HEK293 (cell line): ENCODE measurements around the gene PVALEF.
A peak's percentile ranks its signal among the peaks of the same experiment; 100 is the strongest.

Source experiments
- CTCF ChIA-PET: fragments of 350-600 bp; formaldehyde crosslinking; extraction: SDS; loops from one replicate; lab custom pipeline; 2021; ENCODE audit warnings: antibody characterized with exemption; lab: Yijun Ruan, JAX
- POLR2A ChIA-PET: fragments of 300-600 bp; formaldehyde crosslinking; extraction: SDS; loops from one replicate; lab custom pipeline; 2020; ENCODE audit warnings: antibody characterized with exemption, inconsistent platforms; lab: Yijun Ruan, JAX
- H3K27ac ChIP-seq: fragments of 200-500 bp; sonication (Bioruptor generic); 2 replicates; pipeline ENCODE4 v1.5.1; 2014; ENCODE audit warnings: low read depth, low read length, control low read depth, inconsistent platforms; ENCODE audit errors: extremely low read depth
- H3K36me3 ChIP-seq, 2 experiments: fragments of 200-500 bp in 1 of 2; sonication (Bioruptor generic) in 1 of 2; 1 replicate in 1 of 2; 2 replicates in 1 of 2; pipeline ENCODE4 v1.5.1; 2014 to 2017; ENCODE audit warnings: inconsistent platforms in 2 of 2, low read length in 2 of 2; ENCODE audit not compliant: control insufficient read depth in 2 of 2, insufficient read depth in 1 of 2
- H3K4me1 ChIP-seq: fragments of 200-500 bp; sonication (Bioruptor generic); 2 replicates; pipeline ENCODE4 v1.5.1; 2014; ENCODE audit warnings: mild to moderate bottlenecking, low read length, inconsistent platforms; ENCODE audit not compliant: control insufficient read depth, insufficient read depth
- H3K4me3 ChIP-seq: 2 replicates; pipeline ENCODE4 v1.5.1; 2011; ENCODE audit warnings: low read depth, mild to moderate bottlenecking, control low read depth, low read length, moderate library complexity
- H3K9me3 ChIP-seq: fragments of 200-500 bp; sonication (Bioruptor generic); 2 replicates; pipeline ENCODE4 v1.5.1; 2014; ENCODE audit warnings: low read depth, low read length, inconsistent platforms; ENCODE audit not compliant: control insufficient read depth, insufficient read depth
- EGR2 ChIP-seq: fragments of 450-650 bp; formaldehyde crosslinking; IDR thresholded peaks from 2 replicates; pipeline ENCODE4 v1.5.1; 2016; ENCODE audit warnings: low read depth, missing biosample characterization, missing genetic modification characterization
- KLF1 ChIP-seq: fragments of 450-650 bp; formaldehyde crosslinking; IDR thresholded peaks from 2 replicates; pipeline ENCODE4 v1.5.1; 2016; ENCODE audit warnings: missing biosample characterization, missing genetic modification characterization
- KLF8 ChIP-seq: fragments of 450-650 bp; formaldehyde crosslinking; IDR thresholded peaks from 2 replicates; pipeline ENCODE4 v1.5.1; 2016; ENCODE audit warnings: missing biosample characterization, missing genetic modification characterization
- PRDM10 ChIP-seq: fragments of 450-650 bp; formaldehyde crosslinking; IDR thresholded peaks from 2 replicates; pipeline ENCODE4 v1.5.1; 2016; ENCODE audit warnings: missing biosample characterization, missing genetic modification characterization
- TCF7L2 ChIP-seq: IDR thresholded peaks from 2 replicates; pipeline ENCODE4 v1.6.1; 2011; ENCODE audit warnings: low read depth, mild to moderate bottlenecking, inconsistent platforms, low read length, moderate library complexity, borderline replicate concordance
- ZFHX2 ChIP-seq: fragments of 450-650 bp; formaldehyde crosslinking; conservative IDR thresholded peaks from 2 replicates; pipeline ENCODE4 v1.5.1; 2016; ENCODE audit warnings: missing biosample characterization, missing genetic modification characterization
- ZIC2 ChIP-seq: fragments of 450-650 bp; formaldehyde crosslinking; IDR thresholded peaks from 2 replicates; pipeline ENCODE4 v1.5.1; 2016; ENCODE audit warnings: missing biosample characterization, missing genetic modification characterization
- ZNF10 ChIP-seq: fragments of 450-650 bp; formaldehyde crosslinking; IDR thresholded peaks from 2 replicates; pipeline ENCODE4 v1.5.1; 2017; ENCODE audit warnings: missing biosample characterization, missing genetic modification characterization
- ZNF140 ChIP-seq: fragments of 450-650 bp; formaldehyde crosslinking; IDR thresholded peaks from 2 replicates; pipeline ENCODE4 v1.5.1; 2016; ENCODE audit warnings: missing biosample characterization, missing genetic modification characterization
- ZNF18 ChIP-seq: fragments of 450-650 bp; formaldehyde crosslinking; IDR thresholded peaks from 2 replicates; pipeline ENCODE4 v1.5.1; 2016; ENCODE audit warnings: missing biosample characterization, missing genetic modification characterization
- ZNF202 ChIP-seq: fragments of 450-650 bp; formaldehyde crosslinking; IDR thresholded peaks from 2 replicates; pipeline ENCODE4 v1.5.1; 2016; ENCODE audit warnings: missing biosample characterization, missing genetic modification characterization, borderline replicate concordance
- ZNF214 ChIP-seq: fragments of 450-650 bp; formaldehyde crosslinking; IDR thresholded peaks from 2 replicates; pipeline ENCODE4 v1.5.1; 2017; ENCODE audit warnings: missing biosample characterization, mild to moderate bottlenecking, missing genetic modification characterization, borderline replicate concordance
- ZNF311 ChIP-seq: fragments of 450-650 bp; formaldehyde crosslinking; IDR thresholded peaks from 2 replicates; pipeline ENCODE4 v1.5.1; 2017; ENCODE audit warnings: missing biosample characterization, missing genetic modification characterization, borderline replicate concordance
- ZNF37A ChIP-seq: fragments of 450-650 bp; IDR thresholded peaks from 2 replicates; pipeline ENCODE4 v1.5.1; 2018; ENCODE audit warnings: missing biosample characterization, missing genetic modification characterization
- ZNF423 ChIP-seq: fragments of 450-650 bp; formaldehyde crosslinking; IDR thresholded peaks from 2 replicates; pipeline ENCODE4 v1.5.1; 2016; ENCODE audit warnings: missing biosample characterization, missing genetic modification characterization
- ZNF544 ChIP-seq: fragments of 450-650 bp; formaldehyde crosslinking; IDR thresholded peaks from 2 replicates; pipeline ENCODE4 v1.5.0; 2017; ENCODE audit warnings: missing biosample characterization, missing genetic modification characterization
- ZNF664 ChIP-seq: fragments of 450-650 bp; formaldehyde crosslinking; IDR thresholded peaks from 2 replicates; pipeline ENCODE4 v1.5.1; 2016; ENCODE audit warnings: missing biosample characterization, missing genetic modification characterization
- ZNF701 ChIP-seq: fragments of 450-650 bp; formaldehyde crosslinking; IDR thresholded peaks from 2 replicates; pipeline ENCODE4 v1.5.1; 2016; ENCODE audit warnings: missing biosample characterization, missing genetic modification characterization
- ZNF792 ChIP-seq: fragments of 450-650 bp; formaldehyde crosslinking; IDR thresholded peaks from 2 replicates; pipeline ENCODE4 v1.5.1; 2016; ENCODE audit warnings: missing biosample characterization, missing genetic modification characterization

Gene PVALEF

GRCh38 chr17:81206657-81207056, 41.4 kb downstream of the PVALEF start:
- Histone ChIP-seq H3K27ac (no peak overlapping the region), H3K36me3 (peaks cover 17 to 52% of the 10 kb centered on the region in 2 experiments; a peak in 2 of 3 replicates), H3K9me3 (no peaks in the 10 kb centered on the region), H3K4me3 (no peak overlapping the region), H3K4me1 (no peaks in the 10 kb centered on the region)
- ChIA-PET CTCF (no interaction called here), POLR2A (interaction anchor here (0.5 to 1.0 kb wide), 2 partner anchors 16 to 201 kb away, joined by 3 to 5 read pairs; partner anchors contain the start of gene CEP131)
- TF ChIP-seq KLF1 (tag by site-specific recombination) = peak; percentile 80
- no peak for TF ChIP-seq ZNF311 (tag by site-specific recombination)
- TF ChIP-seq, all 188 proteins: peak for 1

- peak; percentile 28; the same call in 1 of the 2 replicates for TF ChIP-seq ZNF18 (tag by site-specific recombination)
- TF ChIP-seq EGR2 (tag by site-specific recombination) = peak; percentile 99
- TF ChIP-seq ZNF10 (tag by site-specific recombination) = 0 out of 2 replicates have a peak, but pooled peaks have one; percentile 45
- TF ChIP-seq ZNF423 = no peak
- TF ChIP-seq ZNF701 (tag by site-specific recombination) = no peak
- no peak for TF ChIP-seq TCF7L2
- no peak for TF ChIP-seq ZNF140 (tag by site-specific recombination)
- TF ChIP-seq ZFHX2 (tag by site-specific recombination) = peak; percentile 99
- TF ChIP-seq ZIC2 (tag by site-specific recombination) = peak; percentile 30
- TF ChIP-seq ZNF792 (tag by site-specific recombination) = no peak
- TF ChIP-seq ZNF544 (tag by site-specific recombination) = no peak
- 0 out of 2 replicates have a peak, but pooled peaks have one; percentile 14 for TF ChIP-seq KLF8 (tag by site-specific recombination)
- 0 out of 2 replicates have a peak, but pooled peaks have one; percentile 12 for TF ChIP-seq KLF1 (tag by site-specific recombination)
- H3K36me3 ChIP-seq = peaks cover 17 to 53% of the 10 kb centered on the region in 2 experiments; a peak in 2 of 3 replicates
- H3K4me3 ChIP-seq = no peak overlapping the region
- ChIA-PET CTCF (no interaction called here), POLR2A (no interaction called here)
- H3K4me1 ChIP-seq = no peaks in the 10 kb centered on the region
- H3K27ac ChIP-seq = no peak overlapping the region
- H3K9me3 ChIP-seq = no peaks in the 10 kb centered on the region
Measured at GRCh38 chr17:81207610-81208581, 42.6 kb downstream of the PVALEF start.

- Histone ChIP-seq H3K9me3 (no peaks in the 10 kb centered on the region), H3K4me1 (no peaks in the 10 kb centered on the region), H3K4me3 (no peak overlapping the region), H3K27ac (no peak overlapping the region), H3K36me3 (peaks cover 17 to 47% of the 10 kb centered on the region in 2 experiments; a peak in 2 of 3 replicates)
- ChIA-PET POLR2A (interaction anchor here (0.6 kb wide), 1 partner anchor 319 kb away, joined by 3 read pairs; no protein-coding TSS in a partner anchor), CTCF (no interaction called here)
- TF ChIP-seq ZNF37A (tag by site-specific recombination) (no peak), ZNF664 (tag by site-specific recombination) (no peak), ZNF214 (tag by site-specific recombination) (no peak), ZNF202 (tag by site-specific recombination) (no peak), PRDM10 (tag by site-specific recombination) (no peak)
Measured at GRCh38 chr17:81208651-81209050, 43.3 kb downstream of the PVALEF start.
